ENCODE data around the gene MYEF2. TPM values are rescaled to one million over a fixed set of nuclear protein-coding genes. Genes with fewer than 3 reads are reported as not detected.

Gene MYEF2
- total and polyA plus RNA-seq, 10 of the 15 experiments (the other 5 are each of a cell fraction or from before 2014, with no cell fraction given), result 9.2 to 47.0 (median 19.9) TPM

- no peak for TF ChIP-seq SIN3A (IDR thresholded peaks at IDR 0.05; ENCODE audit: low read depth, low read length)
Observed at GRCh38 chr15:48096355-48096786, 81.7 kb downstream of the MYEF2 start (continued).

GRCh38 chr15:48091522-48091921, 86.6 kb downstream of the MYEF2 start:
- no peak overlapping the region for H3K4me3 ChIP-seq
- no peak for ATAC-seq
- H3K4me1 ChIP-seq (ENCODE audit: control insufficient read depth, insufficient read depth, low read length), result no peaks in the 10 kb centered on the region
- no peak for DNase-seq (ENCODE audit: low read depth, low spot score)
- ChIA-PET POLR2A (interaction anchor here (0.6 kb wide), 1 partner anchor 166 kb away, joined by 5 read pairs; no protein-coding TSS in a partner anchor), CTCF (no interaction called here), SMC1A (ENCODE audit: uncharacterized antibody, unreplicated experiment) (no interaction called here), RAD21 (ENCODE audit: unreplicated experiment) (no interaction called here)
- H2AFZ ChIP-seq (ENCODE audit: control insufficient read depth, low read depth, low read length), result no peak overlapping the region
- H3K79me2 ChIP-seq (ENCODE audit: control insufficient read depth, insufficient read depth, low read length), result no peaks in the 10 kb centered on the region
- intact Hi-C loops (cut with micrococcal nuclease; ENCODE audit: unreplicated experiment), result no loop called here
- no peaks in the 10 kb centered on the region for H3K36me3 ChIP-seq (ENCODE audit: control insufficient read depth in 2 of 2, insufficient read depth in 2 of 2, low read length in 1 of 2)
- no peaks in the 10 kb centered on the region for H4K20me1 ChIP-seq (ENCODE audit: control insufficient read depth, insufficient read depth)
- in situ Hi-C loops (cut with MboI), result no loop called here
- no peak overlapping the region for H3K9ac ChIP-seq (ENCODE audit: control insufficient read depth, insufficient read depth, low read length)
- 24% methylated on average over 4 of the region's 4 CpGs for WGBS (ENCODE audit: insufficient coverage, insufficient replicate concordance, low lambda C conversion rate, missing lambda C conversion rate)
- TF ChIP-seq HDAC2 (IDR thresholded peaks at IDR 0.05), result no peak
- H3K27ac ChIP-seq (ENCODE audit: control insufficient read depth, insufficient read depth), result no peak overlapping the region
- no peaks in the 10 kb centered on the region for H3K27me3 ChIP-seq (replicated peaks in 1 of 2; ENCODE audit: control insufficient read depth in 2 of 2, insufficient read depth in 2 of 2, low read length in 1 of 2)
- no peak for FAIRE-seq
- H3K9me3 ChIP-seq (replicated peaks; ENCODE audit: control insufficient read depth, insufficient read depth, low read length), result no peaks in the 10 kb centered on the region; the same call in 2 of the 3 replicates
- BruUV-seq (replicated peaks), result no TSS peak
- no peak overlapping the region for H3K4me2 ChIP-seq (ENCODE audit: control insufficient read depth, insufficient read depth)

GRCh38 chr15:48090666-48091065, 87.4 kb downstream of the MYEF2 start:
- CTCF ChIA-PET, result no interaction called here
- SMC1A ChIA-PET (ENCODE audit: uncharacterized antibody, unreplicated experiment), result no interaction called here
- Histone ChIP-seq H3K79me2 (ENCODE audit: control insufficient read depth, insufficient read depth, low read length) (no peaks in the 10 kb centered on the region), H3K9me3 (replicated peaks; ENCODE audit: control insufficient read depth, insufficient read depth, low read length) (no peaks in the 10 kb centered on the region; the same call in 2 of the 3 replicates), H4K20me1 (ENCODE audit: control insufficient read depth, insufficient read depth) (no peaks in the 10 kb centered on the region), H3K27me3 (replicated peaks in 1 of 2; ENCODE audit: control insufficient read depth in 2 of 2, insufficient read depth in 2 of 2, low read length in 1 of 2) (no peaks in the 10 kb centered on the region), H3K9ac (ENCODE audit: control insufficient read depth, insufficient read depth, low read length) (no peak overlapping the region), H3K4me2 (ENCODE audit: control insufficient read depth, insufficient read depth) (no peak overlapping the region), H3K27ac (ENCODE audit: control insufficient read depth, insufficient read depth) (no peak overlapping the region), H2AFZ (ENCODE audit: control insufficient read depth, low read depth, low read length) (no peak overlapping the region), H3K36me3 (ENCODE audit: control insufficient read depth in 2 of 2, insufficient read depth in 2 of 2, low read length in 1 of 2) (no peaks in the 10 kb centered on the region), H3K4me3 (no peak overlapping the region), H3K4me1 (ENCODE audit: control insufficient read depth, insufficient read depth, low read length) (no peaks in the 10 kb centered on the region)
- in situ Hi-C loops (cut with MboI) (no loop called here), intact Hi-C loops (cut with micrococcal nuclease; ENCODE audit: unreplicated experiment) (no loop called here)
- 0% methylated on average over 3 of the region's 3 CpGs for whole genome bisulfite sequencing (ENCODE audit: insufficient coverage, insufficient replicate concordance, low lambda C conversion rate, missing lambda C conversion rate)
- POLR2A ChIA-PET, result no interaction called here
- ATAC-seq (no peak), FAIRE-seq (no peak), DNase-seq (ENCODE audit: low read depth, low spot score) (no peak)
- RAD21 ChIA-PET (ENCODE audit: unreplicated experiment), result no interaction called here
- BruUV-seq (replicated peaks), result no TSS peak
- no peak for TF ChIP-seq MXI1 (IDR thresholded peaks at IDR 0.05; ENCODE audit: low read depth, low read length)
- TF ChIP-seq MAX (IDR thresholded peaks at IDR 0.05; ENCODE audit: low read depth, low read length), result no peak
- no peak for TF ChIP-seq ZBTB33 (IDR thresholded peaks at IDR 0.05)
- TF ChIP-seq ZBTB4 (CRISPR knock-in tag; IDR thresholded peaks at IDR 0.05), result no peak
- no peak for TF ChIP-seq SPI1 (IDR thresholded peaks at IDR 0.05; ENCODE audit: borderline replicate concordance, insufficient read depth, low read depth, low read length)
- TF ChIP-seq HSF1 (IDR thresholded peaks at IDR 0.05; ENCODE audit: low read depth, low read length), result no peak
- TF ChIP-seq CHD1 (IDR thresholded peaks at IDR 0.05; ENCODE audit: low read depth, low read length), result no peak
